AG04449 (cell line): ENCODE measurements around the gene LCN10.
A peak's percentile ranks its signal among the peaks of the same experiment; 100 is the strongest.
"Not testable (repeated sequence)": the region's sequence is repeated elsewhere in the genome, so short reads cannot be mapped to it uniquely, and the experiment has no call there.

Experiments used
- CTCF ChIA-PET: fragments of 350-600 bp; formaldehyde crosslinking; extraction: SDS; loops from one replicate; lab custom pipeline; 2021; ENCODE audit warnings: antibody characterized with exemption; lab: Yijun Ruan, JAX
- POLR2A ChIA-PET: fragments of 400-600, 350-600 bp; formaldehyde crosslinking; extraction: SDS; loops from one replicate; lab custom pipeline; 2020; ENCODE audit warnings: antibody characterized with exemption, inconsistent platforms; lab: Yijun Ruan, JAX
- DNase-seq: peaks from one replicate; pipeline ENCODE4 v3.0.0-alpha.2; 2010; ENCODE audit warnings: low read depth, low spot score
- H3K4me3 ChIP-seq: 2 replicates; pipeline ENCODE4 v1.5.1; 2011; ENCODE audit warnings: low read depth, mild to moderate bottlenecking, control low read depth, low read length
- TF ChIP-seq, protein P1 (sequence below): IDR thresholded peaks from one replicate; pipeline ENCODE4 v1.5.1; 2011; ENCODE audit warnings: mild to moderate bottlenecking, moderate library complexity, low read length, control low read depth, inconsistent platforms; ENCODE audit not compliant: insufficient read depth; ENCODE audit errors: missing control alignments

The LCN10 gene

DNA sequence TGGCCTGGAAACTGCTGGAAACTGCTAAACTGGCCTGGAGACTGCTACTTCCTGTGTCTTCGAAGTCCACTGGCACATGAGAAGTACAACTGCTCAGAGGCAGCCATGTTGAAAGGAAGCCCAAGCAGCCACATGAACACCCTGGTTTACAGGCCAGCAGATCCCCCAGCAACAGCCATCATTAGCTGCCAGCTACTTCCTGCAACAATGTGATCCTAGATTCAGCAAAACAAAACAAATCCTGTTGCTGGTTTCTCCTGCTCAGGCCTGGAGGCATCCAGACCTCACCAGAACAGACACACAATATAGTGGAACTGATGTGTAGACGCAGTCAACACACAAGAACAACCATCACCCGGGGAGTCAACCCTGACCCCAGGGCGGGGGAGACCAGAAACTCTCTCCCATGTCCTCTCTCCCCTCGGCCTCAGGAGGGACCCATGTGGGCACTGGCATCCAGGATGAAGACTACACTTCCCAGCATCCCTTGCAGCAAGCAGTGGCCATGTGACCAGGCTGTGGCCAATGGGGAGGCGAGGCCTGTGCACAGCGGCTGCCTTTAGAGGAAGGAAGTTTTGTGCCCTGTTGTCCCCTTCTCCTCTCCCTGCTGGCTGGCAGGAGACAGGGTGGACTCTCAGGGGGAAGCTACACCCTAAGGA, 30.8 kb upstream of the LCN10 start:
- no peak for DNase-seq
- no peak overlapping the region for H3K4me3 ChIP-seq
- TF ChIP-seq, protein P1, sequence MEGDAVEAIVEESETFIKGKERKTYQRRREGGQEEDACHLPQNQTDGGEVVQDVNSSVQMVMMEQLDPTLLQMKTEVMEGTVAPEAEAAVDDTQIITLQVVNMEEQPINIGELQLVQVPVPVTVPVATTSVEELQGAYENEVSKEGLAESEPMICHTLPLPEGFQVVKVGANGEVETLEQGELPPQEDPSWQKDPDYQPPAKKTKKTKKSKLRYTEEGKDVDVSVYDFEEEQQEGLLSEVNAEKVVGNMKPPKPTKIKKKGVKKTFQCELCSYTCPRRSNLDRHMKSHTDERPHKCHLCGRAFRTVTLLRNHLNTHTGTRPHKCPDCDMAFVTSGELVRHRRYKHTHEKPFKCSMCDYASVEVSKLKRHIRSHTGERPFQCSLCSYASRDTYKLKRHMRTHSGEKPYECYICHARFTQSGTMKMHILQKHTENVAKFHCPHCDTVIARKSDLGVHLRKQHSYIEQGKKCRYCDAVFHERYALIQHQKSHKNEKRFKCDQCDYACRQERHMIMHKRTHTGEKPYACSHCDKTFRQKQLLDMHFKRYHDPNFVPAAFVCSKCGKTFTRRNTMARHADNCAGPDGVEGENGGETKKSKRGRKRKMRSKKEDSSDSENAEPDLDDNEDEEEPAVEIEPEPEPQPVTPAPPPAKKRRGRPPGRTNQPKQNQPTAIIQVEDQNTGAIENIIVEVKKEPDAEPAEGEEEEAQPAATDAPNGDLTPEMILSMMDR = no peak
- POLR2A ChIA-PET = no interaction called here
- CTCF ChIA-PET = interaction anchor here (1.2 to 7.5 kb wide), 5 partner anchors 12 to 261 kb away, joined by 3 to 64 read pairs (median 41); no protein-coding TSS in a partner anchor

DNA sequence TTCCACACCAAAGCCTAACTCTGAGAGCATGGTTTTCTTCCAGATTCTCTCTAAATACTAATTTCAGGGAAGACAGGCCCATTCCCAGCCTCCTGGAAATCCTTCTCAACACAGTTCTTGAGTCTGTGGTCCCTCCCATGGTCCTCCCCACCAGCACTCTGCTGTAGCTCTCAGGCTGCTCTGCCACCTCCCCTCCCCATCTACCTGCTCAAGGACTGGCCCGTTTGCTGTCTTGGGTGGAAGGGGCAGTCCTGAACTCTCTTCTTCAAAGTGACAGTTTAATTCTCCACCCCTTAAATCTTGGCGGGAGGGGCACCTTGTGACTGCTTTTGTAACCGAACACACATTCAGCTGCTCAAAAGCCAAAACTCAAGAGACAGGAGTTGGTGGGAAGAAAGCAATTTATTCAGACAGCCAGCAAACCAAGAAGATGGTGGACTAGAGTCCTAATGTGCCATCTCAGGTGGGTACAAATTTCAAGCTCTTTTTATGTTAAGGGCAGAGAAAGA, 29.2 kb upstream of the LCN10 start:
- CTCF ChIA-PET = interaction anchor here (0.8 to 7.5 kb wide), 7 partner anchors 8 to 262 kb away, joined by 3 to 64 read pairs (median 3); partner anchors contain the start of gene LCN8
- no peak overlapping the region for H3K4me3 ChIP-seq
- POLR2A ChIA-PET = no interaction called here
- TF ChIP-seq, protein P1 = no peak
- no peak for DNase-seq

DNA sequence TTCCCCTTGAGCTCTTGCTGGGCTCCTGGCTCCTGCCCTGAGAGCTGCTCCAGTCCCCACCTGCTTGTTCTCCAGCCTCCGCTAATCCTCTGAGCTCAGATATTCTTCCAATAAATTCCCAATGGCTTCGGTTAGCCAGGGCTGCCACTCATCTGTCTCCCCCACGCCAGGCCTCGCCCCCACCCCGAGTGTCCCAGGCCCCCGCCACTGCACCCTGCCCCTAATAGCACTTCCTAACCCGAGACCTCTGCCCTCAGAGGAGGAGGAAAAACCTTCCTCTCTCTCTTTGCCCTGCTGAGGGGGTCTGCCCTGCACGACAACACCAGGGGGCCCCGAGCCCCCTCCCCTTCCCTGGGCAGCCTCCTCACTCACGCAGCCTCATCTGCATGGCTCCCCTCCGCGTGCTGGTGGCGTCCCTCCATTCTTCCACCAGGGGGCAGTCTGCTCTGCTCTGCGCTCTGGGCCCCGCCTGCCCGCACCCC, 27.0 kb upstream of the LCN10 start:
- DNase-seq = no peak
- H3K4me3 ChIP-seq = no peak overlapping the region
- TF ChIP-seq, protein P1 = peak; percentile 63
- CTCF ChIA-PET = interaction anchor here (0.7 to 7.5 kb wide), 10 partner anchors 8 to 27 kb away, joined by 3 to 64 read pairs (median 4); partner anchors contain the start of genes LCN10 and LCN8
- POLR2A ChIA-PET = no interaction called here

DNA sequence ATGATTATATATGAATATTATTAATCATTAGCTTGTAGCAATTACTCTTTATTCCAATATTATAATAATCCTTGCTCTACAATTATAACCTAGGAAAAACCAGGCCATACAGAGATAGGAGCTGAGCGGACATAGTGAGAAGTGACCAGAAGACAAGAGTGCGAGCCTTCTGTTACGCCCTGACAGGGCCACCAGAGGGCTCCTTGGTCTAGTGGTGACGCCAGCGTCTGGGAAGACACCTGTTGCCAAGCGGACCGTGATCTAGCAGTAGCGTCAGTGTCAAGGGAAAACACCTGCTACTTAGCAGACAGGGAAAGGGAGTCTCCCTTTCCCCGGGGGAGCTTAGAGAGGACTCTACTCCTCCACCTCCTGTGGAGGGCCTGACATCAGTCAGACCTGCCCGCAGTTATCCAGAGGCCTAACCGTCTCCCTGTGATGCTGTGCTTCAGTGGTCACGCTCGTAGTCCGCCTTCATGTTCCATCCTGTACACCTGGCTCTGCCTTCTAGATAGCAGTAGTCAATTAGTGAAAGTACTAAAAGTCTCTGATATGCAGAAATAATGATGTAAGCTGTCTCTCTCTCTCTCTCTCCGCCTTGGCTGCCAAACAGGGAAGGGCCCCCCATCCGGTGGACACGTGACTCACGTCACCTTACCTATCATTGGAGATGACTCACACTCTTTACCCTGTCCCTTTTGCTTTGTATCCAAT, 23.8 kb upstream of the LCN10 start:
- DNase-seq, H3K4me3 ChIP-seq, POLR2A ChIA-PET: not testable (repeated sequence)
- CTCF ChIA-PET = interaction anchor here (1.0 to 7.5 kb wide), 9 partner anchors 8 to 27 kb away, joined by 3 to 64 read pairs (median 6); partner anchors contain the start of gene LCN8

DNA sequence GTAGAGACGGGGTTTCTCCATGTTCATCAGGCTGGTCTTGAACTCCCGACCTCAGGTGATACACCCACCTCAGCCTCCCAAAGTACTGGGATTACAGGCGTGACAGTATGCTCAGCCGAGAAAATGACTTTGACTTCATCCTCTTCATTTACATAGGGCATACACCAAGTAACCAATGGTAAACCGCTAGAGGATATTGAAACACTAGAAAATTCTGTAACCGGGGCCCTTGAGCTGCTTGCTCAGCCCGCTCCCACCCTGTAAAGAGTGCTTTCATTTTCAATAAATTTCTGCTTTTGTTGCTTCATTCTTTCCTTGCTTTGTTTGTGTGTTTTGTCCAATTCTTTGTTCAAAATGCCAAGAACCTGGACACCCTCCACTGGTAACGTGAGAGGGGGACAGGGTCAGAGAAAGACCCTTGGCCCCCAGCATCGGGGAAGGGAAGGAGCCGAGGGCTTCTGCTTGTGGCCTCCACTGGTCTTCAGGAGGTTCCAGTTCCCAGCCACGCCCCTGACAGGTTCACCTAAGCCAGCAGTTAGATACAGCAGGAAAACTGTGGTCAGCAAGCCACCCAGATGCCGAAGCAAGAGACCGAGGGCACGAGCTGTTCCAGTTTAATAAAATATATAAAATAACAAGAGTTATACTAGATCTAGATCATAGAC, 23.1 kb upstream of the LCN10 start:
- CTCF ChIA-PET = interaction anchor here (1.0 to 7.5 kb wide), 7 partner anchors 8 to 21 kb away, joined by 3 to 64 read pairs (median 9); partner anchors contain the start of gene LCN8
- H3K4me3 ChIP-seq, DNase-seq, POLR2A ChIA-PET: not testable (repeated sequence)

DNA sequence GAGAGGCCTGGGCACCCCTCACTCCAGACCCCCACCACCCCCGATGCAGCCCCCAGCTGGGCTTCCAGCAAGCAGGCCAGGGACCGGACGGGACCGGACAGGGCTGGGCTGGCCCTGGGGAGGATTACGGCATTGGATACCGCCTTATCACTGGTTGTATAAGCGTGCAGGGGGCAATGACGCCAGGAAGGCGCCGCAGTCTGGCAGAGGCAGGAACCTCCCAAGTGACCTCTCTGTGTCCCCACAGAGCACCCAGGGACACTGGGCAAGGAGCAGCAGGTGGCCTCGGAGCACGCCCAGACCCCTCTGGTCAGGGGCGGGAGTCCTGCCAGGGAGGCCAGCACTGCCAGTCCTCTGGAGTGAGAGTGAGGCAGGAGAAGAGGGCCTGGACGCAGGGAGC, 22.3 kb upstream of the LCN10 start:
- no peak for DNase-seq
- ChIA-PET POLR2A (no interaction called here), CTCF (interaction anchor here (1.4 to 5.0 kb wide), 3 partner anchors 9 to 22 kb away, joined by 7 to 57 read pairs (median 9); no protein-coding TSS in a partner anchor)
- H3K4me3 ChIP-seq = no peak overlapping the region
- TF ChIP-seq, protein P1 = no peak
